Trophoblast cell (in vitro differentiated cells and primary cell): Measurements from ENCODE around the gene GCNT3. TPM values are rescaled to one million over a fixed set of nuclear protein-coding genes. Genes with fewer than 3 reads are reported as not detected.

Source experiments
- DNase-seq, 2 donors: peaks; one replicate each; pipeline ENCODE4 v3.0.0-alpha.2; 2016
- H2AFZ ChIP-seq: 2 replicates; pipeline ENCODE4 v1.6.1; 2013; ENCODE audit warnings: low read length, moderate library complexity, mild to moderate bottlenecking; ENCODE audit not compliant: insufficient read depth, poor library complexity
- H2AK5ac ChIP-seq: 2 replicates; pipeline ENCODE4 v1.6.1; 2013; ENCODE audit warnings: mild to moderate bottlenecking, low read length
- H2BK120ac ChIP-seq: 2 replicates; pipeline ENCODE4 v1.6.1; 2013; ENCODE audit warnings: low read length, mild to moderate bottlenecking, moderate library complexity; ENCODE audit not compliant: insufficient read depth, poor library complexity
- H2BK12ac ChIP-seq: 2 replicates; pipeline ENCODE4 v1.6.1; 2013; ENCODE audit warnings: mild to moderate bottlenecking, low read length, moderate library complexity
- H2BK5ac ChIP-seq: 2 replicates; pipeline ENCODE4 v1.6.1; 2013; ENCODE audit warnings: low read length, low read depth, moderate library complexity, mild to moderate bottlenecking; ENCODE audit not compliant: poor library complexity
- H3K14ac ChIP-seq: 2 replicates; pipeline ENCODE4 v1.6.1; 2013; ENCODE audit warnings: mild to moderate bottlenecking, low read length
- H3K18ac ChIP-seq: 2 replicates; pipeline ENCODE4 v1.6.1; 2013; ENCODE audit warnings: mild to moderate bottlenecking, low read length
- H3K23ac ChIP-seq: 2 replicates; pipeline ENCODE4 v1.6.1; 2013; ENCODE audit warnings: low read length
- H3K27ac ChIP-seq: 2 replicates; pipeline ENCODE4 v1.5.1; 2013; ENCODE audit warnings: low read depth, mild to moderate bottlenecking, inconsistent platforms, low read length, moderate library complexity
- H3K27me3 ChIP-seq: 2 replicates; pipeline ENCODE4 v1.6.1; 2013; ENCODE audit warnings: inconsistent platforms, mild to moderate bottlenecking, low read length, moderate library complexity; ENCODE audit not compliant: insufficient read depth
- H3K36me3 ChIP-seq, 2 experiments: 1 replicate in 1 of 2; 2 replicates in 1 of 2; pipeline ENCODE4 v1.6.1; 2013; ENCODE audit warnings: low read length in 2 of 2, mild to moderate bottlenecking in 2 of 2, moderate library complexity in 1 of 2; ENCODE audit not compliant: insufficient read depth in 2 of 2, control insufficient read depth in 1 of 2
- H3K4ac ChIP-seq: 2 replicates; pipeline ENCODE4 v1.6.1; 2013; ENCODE audit warnings: low read depth, mild to moderate bottlenecking, low read length, moderate library complexity
- H3K4me1 ChIP-seq, 2 experiments: 1 replicate in 1 of 2; 2 replicates in 1 of 2; pipeline ENCODE4 v1.6.1; 2013; ENCODE audit warnings: low read length in 2 of 2, mild to moderate bottlenecking in 2 of 2, moderate library complexity in 1 of 2; ENCODE audit not compliant: insufficient read depth in 2 of 2, control insufficient read depth in 1 of 2
- H3K4me2 ChIP-seq: 2 replicates; pipeline ENCODE4 v1.6.1; 2013; ENCODE audit warnings: inconsistent platforms, mild to moderate bottlenecking, low read length, moderate library complexity
- H3K4me3 ChIP-seq: 2 replicates; pipeline ENCODE4 v1.5.1; 2013; ENCODE audit warnings: mild to moderate bottlenecking, low read depth, low read length, inconsistent platforms
- H3K79me1 ChIP-seq: one replicate; pipeline ENCODE4 v1.6.1; 2013; ENCODE audit warnings: low read length
- H3K79me2 ChIP-seq: 2 replicates; pipeline ENCODE4 v1.6.1; 2013; ENCODE audit warnings: low read length, mild to moderate bottlenecking; ENCODE audit not compliant: control insufficient read depth, insufficient read depth, poor library complexity
- H3K9ac ChIP-seq: 2 replicates; pipeline ENCODE4 v1.6.1; 2013; ENCODE audit warnings: mild to moderate bottlenecking, low read length
- H3K9me3 ChIP-seq: 2 replicates; pipeline ENCODE4 v1.6.1; 2013; ENCODE audit warnings: low read depth, mild to moderate bottlenecking, control low read depth, inconsistent platforms, low read length; ENCODE audit not compliant: insufficient read depth
- H4K12ac ChIP-seq: 2 replicates; pipeline ENCODE4 v1.6.1; 2013; ENCODE audit warnings: low read depth, mild to moderate bottlenecking, low read length, moderate library complexity
- H4K8ac ChIP-seq: 2 replicates; pipeline ENCODE4 v1.6.1; 2013; ENCODE audit warnings: low read depth, mild to moderate bottlenecking, low read length, moderate library complexity
- H4K91ac ChIP-seq: one replicate; pipeline ENCODE4 v1.6.1; 2013; ENCODE audit warnings: low read depth, mild to moderate bottlenecking, low read length, moderate library complexity
- WGBS: extraction: QIAGEN DNeasy Blood & Tissue Kit; methylation state at CpG from one replicate; pipeline ENCODE4 v1.1.7; 2013; ENCODE audit warnings: missing lambda C conversion rate; ENCODE audit not compliant: insufficient read length, insufficient coverage; ENCODE audit errors: extremely low coverage; 5-methylcytosine and 5-hydroxymethylcytosine counted together
- polyA plus RNA-seq: library from polyadenylated mRNA; stranded (reverse); fragments of 200-250 nt; gene quantifications from 2 replicates; pipeline ENCODE4 v1.2.3, GENCODE V29; 2013

The GCNT3 gene, protein sequence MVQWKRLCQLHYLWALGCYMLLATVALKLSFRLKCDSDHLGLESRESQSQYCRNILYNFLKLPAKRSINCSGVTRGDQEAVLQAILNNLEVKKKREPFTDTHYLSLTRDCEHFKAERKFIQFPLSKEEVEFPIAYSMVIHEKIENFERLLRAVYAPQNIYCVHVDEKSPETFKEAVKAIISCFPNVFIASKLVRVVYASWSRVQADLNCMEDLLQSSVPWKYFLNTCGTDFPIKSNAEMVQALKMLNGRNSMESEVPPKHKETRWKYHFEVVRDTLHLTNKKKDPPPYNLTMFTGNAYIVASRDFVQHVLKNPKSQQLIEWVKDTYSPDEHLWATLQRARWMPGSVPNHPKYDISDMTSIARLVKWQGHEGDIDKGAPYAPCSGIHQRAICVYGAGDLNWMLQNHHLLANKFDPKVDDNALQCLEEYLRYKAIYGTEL
- polyA plus RNA-seq, result not detected in 2 replicates

GRCh38 chr15:59611276-59612260 is at the start of gene GCNT3:
TSS of gene GCNT3 (plus strand) at chr15:59611783. CDS start at chr15:59618239, 6,456 bp downstream.
- Histone ChIP-seq H3K23ac (no peak within 1 kb of the TSS), H3K79me2 (no peaks in the 10 kb centered on the region)
- WGBS, result no CpG with 5 or more reads among the region's 8 CpGs

DNA sequence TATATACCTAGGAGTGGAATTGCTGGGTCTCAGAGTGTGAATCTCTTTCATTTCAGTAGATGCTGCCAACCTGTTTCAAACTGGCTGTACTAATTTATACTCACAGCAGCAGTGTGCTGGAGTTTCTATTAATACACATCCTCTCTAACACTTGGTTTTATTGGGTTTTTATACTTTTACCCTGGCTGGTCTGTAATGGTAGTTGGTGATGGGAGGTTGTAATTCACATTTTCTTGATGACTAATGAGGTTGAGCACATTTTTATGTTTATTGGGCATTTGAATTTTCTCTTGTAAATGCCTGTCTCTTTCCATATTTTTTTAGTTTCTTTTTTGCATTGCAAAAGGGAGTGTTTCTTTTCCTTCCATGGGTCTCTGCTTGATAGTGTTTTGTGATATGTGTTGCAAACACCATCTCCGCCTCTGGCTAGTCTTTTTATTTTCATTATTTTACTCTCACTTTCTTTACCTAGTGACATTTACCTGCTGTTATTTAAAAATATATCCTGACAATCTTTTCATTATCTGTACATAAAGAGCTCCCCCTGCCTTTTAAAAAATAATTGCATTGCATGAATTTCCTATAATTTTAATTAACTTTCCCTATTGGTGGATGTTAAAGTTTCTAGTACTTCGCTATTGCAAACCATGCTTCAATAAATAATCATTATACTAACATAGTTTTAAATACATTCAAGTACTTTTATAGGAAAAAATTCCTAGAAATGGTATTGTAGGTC is 49.0 kb upstream of the GCNT3 start:
- Histone ChIP-seq H3K4me3 (no peak overlapping the region), H2AFZ (no peak overlapping the region), H3K27me3 (no peaks in the 10 kb centered on the region), H3K18ac (no peak overlapping the region), H3K23ac (no peak overlapping the region), H3K79me1 (no peaks in the 10 kb centered on the region), H3K79me2 (no peaks in the 10 kb centered on the region), H3K9ac (no peak overlapping the region), H2AK5ac (no peak overlapping the region), H3K36me3 (no peaks in the 10 kb centered on the region), H3K4ac (no peak overlapping the region), H3K4me1 (no peaks in the 10 kb centered on the region), H2BK12ac (no peak overlapping the region), H4K12ac (no peak overlapping the region), H4K8ac (no peak overlapping the region), H3K9me3 (no peaks in the 10 kb centered on the region), H3K14ac (no peak overlapping the region), H4K91ac (no peak overlapping the region), H2BK120ac (no peak overlapping the region), H2BK5ac (no peak overlapping the region), H3K27ac (no peak overlapping the region), H3K4me2 (no peak overlapping the region)
- no peak for DNase-seq
- WGBS, result no CpG with 5 or more reads among the region's 2 CpGs

More at GRCh38 chr15:59611276-59612260, at the start of gene GCNT3:
- Histone ChIP-seq H4K8ac (no peak within 1 kb of the TSS), H3K27ac (no peak within 1 kb of the TSS), H2AFZ (no peak within 1 kb of the TSS), H3K4me2 (no peak within 1 kb of the TSS), H3K9ac (no peak within 1 kb of the TSS), H3K4ac (no peak within 1 kb of the TSS), H2BK5ac (no peak within 1 kb of the TSS), H3K27me3 (no peaks in the 10 kb centered on the region), H4K12ac (no peak within 1 kb of the TSS), H3K18ac (no peak within 1 kb of the TSS), H2AK5ac (no peak within 1 kb of the TSS), H4K91ac (no peak within 1 kb of the TSS), H2BK12ac (no peak within 1 kb of the TSS), H3K9me3 (peaks cover 5% of the 10 kb centered on the region), H3K4me3 (no peak within 1 kb of the TSS), H3K4me1 (no peaks in the 10 kb centered on the region), H2BK120ac (no peak within 1 kb of the TSS), H3K14ac (no peak within 1 kb of the TSS), H3K79me1 (no peaks in the 10 kb centered on the region), H3K36me3 (no peaks in the 10 kb centered on the region)
- no peak for DNase-seq

DNA sequence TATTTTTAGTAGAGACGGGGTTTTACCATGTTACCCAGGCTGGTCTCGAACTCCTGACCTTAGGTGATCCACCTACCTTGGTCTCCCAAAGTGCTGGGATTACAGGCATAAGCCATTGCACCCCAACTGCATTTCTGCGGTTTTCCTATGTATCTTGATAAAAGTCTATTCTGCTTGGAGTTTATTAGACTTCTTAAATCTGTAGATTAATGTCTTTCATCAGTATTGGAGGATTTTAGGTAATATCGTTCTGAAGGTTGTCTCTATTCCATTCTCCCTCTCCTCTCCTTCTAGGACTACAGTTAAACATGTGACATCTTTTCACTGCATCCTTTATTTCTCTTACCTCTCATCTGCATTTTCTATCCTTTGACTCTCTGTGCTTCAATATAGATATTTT is 46.3 kb upstream of the GCNT3 start:
- Histone ChIP-seq H3K4ac (no peak overlapping the region), H3K27ac (no peak overlapping the region), H2AK5ac (no peak overlapping the region), H3K36me3 (no peaks in the 10 kb centered on the region), H3K9ac (no peak overlapping the region), H3K79me2 (no peaks in the 10 kb centered on the region), H3K9me3 (no peaks in the 10 kb centered on the region), H3K14ac (no peak overlapping the region), H2BK120ac (no peak overlapping the region), H2BK12ac (no peak overlapping the region), H3K4me3 (no peak overlapping the region), H3K79me1 (no peaks in the 10 kb centered on the region), H4K91ac (no peak overlapping the region), H3K27me3 (no peaks in the 10 kb centered on the region), H4K12ac (no peak overlapping the region), H2BK5ac (no peak overlapping the region), H2AFZ (no peak overlapping the region), H3K23ac (no peak overlapping the region), H3K18ac (no peak overlapping the region), H3K4me1 (no peaks in the 10 kb centered on the region), H3K4me2 (no peak overlapping the region), H4K8ac (no peak overlapping the region)
- DNase-seq, result no peak
- WGBS, result no CpG with 5 or more reads among the region's 4 CpGs

- Histone ChIP-seq H3K4me2 (no peak overlapping the region), H2BK120ac (no peak overlapping the region), H3K27ac (no peak overlapping the region), H3K36me3 (no peaks in the 10 kb centered on the region), H3K79me2 (no peaks in the 10 kb centered on the region), H3K4ac (no peak overlapping the region), H2BK5ac (no peak overlapping the region), H3K9ac (no peak overlapping the region), H3K18ac (no peak overlapping the region), H2AFZ (no peak overlapping the region), H3K4me1 (no peaks in the 10 kb centered on the region), H4K12ac (no peak overlapping the region), H3K4me3 (no peak overlapping the region), H4K91ac (no peak overlapping the region), H2BK12ac (no peak overlapping the region), H3K14ac (no peak overlapping the region), H3K9me3 (no peaks in the 10 kb centered on the region), H3K23ac (no peak overlapping the region), H4K8ac (no peak overlapping the region), H2AK5ac (no peak overlapping the region), H3K79me1 (no peaks in the 10 kb centered on the region), H3K27me3 (no peaks in the 10 kb centered on the region)
- WGBS, result no CpG with 5 or more reads among the region's 1 CpG
- peak; percentile 63 to 83 for DNase-seq
These were observed 44.3 kb upstream of the GCNT3 start for GRCh38 chr15:59567324-59567723.
